NCI-H2171 (cell line): ENCODE measurements around the gene SLC35F3.
"Not testable (repeated sequence)": the region's sequence is repeated elsewhere in the genome, so short reads cannot be mapped to it uniquely, and the experiment has no call there.

Source experiments
- DNase-seq: peaks from one replicate; lab custom pipeline; 2025; lab: John Stamatoyannopoulos, UW

Gene SLC35F3

GRCh38 chr1:233904633-233905415, at the start of gene SLC35F3:
Gene SLC35F3 (plus strand): TSS chr1:233904676.
- peak; percentile 79 for DNase-seq

- no peak for DNase-seq
Observed at GRCh38 chr1:233859446-233859845, 45.0 kb upstream of the SLC35F3 start.

GRCh38 chr1:233863901-233864545, 40.5 kb upstream of the SLC35F3 start:
- no peak for DNase-seq

- DNase-seq, result no peak
Observed at GRCh38 chr1:233864578-233864977, 39.9 kb upstream of the SLC35F3 start.

GRCh38 chr1:233865216-233865615, 39.3 kb upstream of the SLC35F3 start:
- no peak for DNase-seq

- no peak for DNase-seq
Observed at GRCh38 chr1:233865902-233866301, 38.6 kb upstream of the SLC35F3 start.

- no peak for DNase-seq
Observed at GRCh38 chr1:233867028-233867427, 37.4 kb upstream of the SLC35F3 start.

- no peak for DNase-seq
Observed at GRCh38 chr1:233868461-233868860, 36.0 kb upstream of the SLC35F3 start.

GRCh38 chr1:233869680-233870079, 34.8 kb upstream of the SLC35F3 start:
- no peak for DNase-seq

- DNase-seq, result no peak
Observed at GRCh38 chr1:233873666-233874065, 30.8 kb upstream of the SLC35F3 start.

- DNase-seq, result no peak
Observed at GRCh38 chr1:233879841-233880240, 24.6 kb upstream of the SLC35F3 start.

- no peak for DNase-seq
Observed at GRCh38 chr1:233883671-233884070, 20.8 kb upstream of the SLC35F3 start.

GRCh38 chr1:233884461-233885151, 19.9 kb upstream of the SLC35F3 start:
- no peak for DNase-seq

- no peak for DNase-seq
Observed at GRCh38 chr1:233885196-233885920, 19.1 kb upstream of the SLC35F3 start.

- DNase-seq, result not testable (repeated sequence)
Observed at GRCh38 chr1:233891151-233891550, 13.3 kb upstream of the SLC35F3 start.

GRCh38 chr1:233897325-233898162, 6.9 kb upstream of the SLC35F3 start:
- DNase-seq, result no peak

GRCh38 chr1:233901495-233901894, 3.0 kb upstream of the SLC35F3 start:
- no peak for DNase-seq

GRCh38 chr1:233905416-233906051, 1.1 kb downstream of the SLC35F3 start:
- no peak for DNase-seq

GRCh38 chr1:233907151-233907550, 2.7 kb downstream of the SLC35F3 start:
- no peak for DNase-seq

GRCh38 chr1:233908092-233908491, 3.6 kb downstream of the SLC35F3 start:
- no peak for DNase-seq

GRCh38 chr1:233909195-233909594, 4.7 kb downstream of the SLC35F3 start:
- DNase-seq, result no peak
